ENCODE results near the gene CDK19. TPM values are rescaled to one million over a fixed set of nuclear protein-coding genes. Genes with fewer than 3 reads are reported as not detected.

Gene CDK19
- total and polyA plus RNA-seq, 9 of the 15 experiments (the other 6 are each of a cell fraction or from before 2014, with no cell fraction given) = 3.8 to 15.2 (median 7.4) TPM

DNA sequence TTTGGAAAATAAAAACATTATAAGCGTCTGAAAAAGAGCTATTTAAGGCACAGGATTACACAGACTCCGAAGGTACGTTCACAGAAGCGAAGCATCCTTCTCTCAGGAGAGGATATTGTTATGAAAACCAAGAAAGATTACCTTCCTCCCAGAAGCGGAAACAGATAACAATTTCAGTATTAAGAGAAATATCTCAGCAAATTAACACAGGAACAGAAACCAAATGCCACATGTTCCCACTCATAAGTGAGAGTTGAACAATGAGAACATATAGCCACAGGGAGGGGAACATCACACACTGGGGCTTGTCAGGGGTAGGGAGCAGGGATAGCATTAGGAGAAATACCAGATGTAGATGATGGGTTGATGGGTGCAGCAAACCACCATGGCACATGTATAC, 109.7 kb downstream of the CDK19 start:
- Histone ChIP-seq H3K4me3 (no peak overlapping the region), H3K9ac (ENCODE audit: insufficient read depth in 1 of 2, low read depth in 2 of 2, low read length in 2 of 2) (no peak overlapping the region), H3K79me2 (ENCODE audit: control insufficient read depth, insufficient read depth, low read length) (no peaks in the 10 kb centered on the region), H3K27me3 (ENCODE audit: control insufficient read depth in 2 of 2, insufficient read depth in 2 of 2, low read length in 2 of 2) (no peaks in the 10 kb centered on the region), H3K9me1 (ENCODE audit: control insufficient read depth, insufficient read depth, low read length) (no peaks in the 10 kb centered on the region), H3K4me1 (replicated peaks in 1 of 2; ENCODE audit: control insufficient read depth in 2 of 2, insufficient read depth in 2 of 2, low read length in 2 of 2) (peaks cover 0 to 6% of the 10 kb centered on the region in 2 experiments; a peak in 2 of 5 replicates), H3K36me3 (ENCODE audit: control insufficient read depth, insufficient read depth, low read length) (no peaks in the 10 kb centered on the region), H2AFZ (ENCODE audit: low read depth, low read length) (no peak overlapping the region), H3K4me2 (ENCODE audit: insufficient read depth, low read length) (no peak overlapping the region), H4K20me1 (replicated peaks; ENCODE audit: control insufficient read depth, insufficient read depth, low read length) (no peaks in the 10 kb centered on the region), H3K27ac (ENCODE audit: extremely low read depth, low read depth, low read length) (no peak overlapping the region), H3K9me3 (replicated peaks; ENCODE audit: control insufficient read depth, insufficient read depth, low read depth, low read length) (no peaks in the 10 kb centered on the region)
- DNase-seq (ENCODE audit: extremely low read depth in 1 of 4, low spot score in 3 of 4) (no peak), ATAC-seq (no peak), FAIRE-seq (no peak)
- no TSS peak for BruUV-seq (replicated peaks)
- 28% methylated on average over 5 of the region's 5 CpGs for WGBS (ENCODE audit: insufficient coverage, low coverage, missing lambda C conversion rate)
- ChIA-PET CTCF (ENCODE audit: low intra/inter-chr PET ratio) (no interaction called here), POLR2A (interaction anchor here (0.6 to 1.0 kb wide), 2 partner anchors 13 to 171 kb away, joined by 3 read pairs; no protein-coding TSS in a partner anchor)
- in situ Hi-C loops (cut with MboI) = no loop called here
- intact Hi-C loops (cut with micrococcal nuclease) = no loop called here
- TF ChIP-seq, protein P1, sequence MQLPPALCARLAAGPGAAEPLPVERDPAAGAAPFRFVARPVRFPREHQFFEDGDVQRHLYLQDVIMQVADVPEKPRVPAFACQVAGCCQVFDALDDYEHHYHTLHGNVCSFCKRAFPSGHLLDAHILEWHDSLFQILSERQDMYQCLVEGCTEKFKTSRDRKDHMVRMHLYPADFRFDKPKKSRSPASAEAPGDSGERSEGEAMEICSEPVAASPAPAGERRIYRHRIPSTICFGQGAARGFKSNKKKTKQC (CRISPR knock-in tag; IDR thresholded peaks at IDR 0.05) = no peak
- TF ChIP-seq, protein P2, sequence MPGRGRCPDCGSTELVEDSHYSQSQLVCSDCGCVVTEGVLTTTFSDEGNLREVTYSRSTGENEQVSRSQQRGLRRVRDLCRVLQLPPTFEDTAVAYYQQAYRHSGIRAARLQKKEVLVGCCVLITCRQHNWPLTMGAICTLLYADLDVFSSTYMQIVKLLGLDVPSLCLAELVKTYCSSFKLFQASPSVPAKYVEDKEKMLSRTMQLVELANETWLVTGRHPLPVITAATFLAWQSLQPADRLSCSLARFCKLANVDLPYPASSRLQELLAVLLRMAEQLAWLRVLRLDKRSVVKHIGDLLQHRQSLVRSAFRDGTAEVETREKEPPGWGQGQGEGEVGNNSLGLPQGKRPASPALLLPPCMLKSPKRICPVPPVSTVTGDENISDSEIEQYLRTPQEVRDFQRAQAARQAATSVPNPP (IDR thresholded peaks at IDR 0.05; ENCODE audit: borderline replicate concordance, insufficient read depth, insufficient read length) = no peak
- no peak for TF ChIP-seq ZBTB8A (IDR thresholded peaks at IDR 0.05; ENCODE audit: partially characterized antibody)
- TF ChIP-seq POLR2B (IDR thresholded peaks at IDR 0.05; ENCODE audit: low read depth, partially characterized antibody) = no peak
- no peak for TF ChIP-seq SETDB1 (IDR thresholded peaks at IDR 0.05; ENCODE audit: low read length)
- TF ChIP-seq, protein P3, sequence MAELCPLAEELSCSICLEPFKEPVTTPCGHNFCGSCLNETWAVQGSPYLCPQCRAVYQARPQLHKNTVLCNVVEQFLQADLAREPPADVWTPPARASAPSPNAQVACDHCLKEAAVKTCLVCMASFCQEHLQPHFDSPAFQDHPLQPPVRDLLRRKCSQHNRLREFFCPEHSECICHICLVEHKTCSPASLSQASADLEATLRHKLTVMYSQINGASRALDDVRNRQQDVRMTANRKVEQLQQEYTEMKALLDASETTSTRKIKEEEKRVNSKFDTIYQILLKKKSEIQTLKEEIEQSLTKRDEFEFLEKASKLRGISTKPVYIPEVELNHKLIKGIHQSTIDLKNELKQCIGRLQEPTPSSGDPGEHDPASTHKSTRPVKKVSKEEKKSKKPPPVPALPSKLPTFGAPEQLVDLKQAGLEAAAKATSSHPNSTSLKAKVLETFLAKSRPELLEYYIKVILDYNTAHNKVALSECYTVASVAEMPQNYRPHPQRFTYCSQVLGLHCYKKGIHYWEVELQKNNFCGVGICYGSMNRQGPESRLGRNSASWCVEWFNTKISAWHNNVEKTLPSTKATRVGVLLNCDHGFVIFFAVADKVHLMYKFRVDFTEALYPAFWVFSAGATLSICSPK (IDR thresholded peaks at IDR 0.05; ENCODE audit: borderline replicate concordance) = no peak
- TF ChIP-seq RFX1 (IDR thresholded peaks at IDR 0.05) = no peak
- TF ChIP-seq STAG1 (CRISPR knock-in tag; IDR thresholded peaks at IDR 0.05; ENCODE audit: borderline replicate concordance) = no peak
- TF ChIP-seq, protein P4, sequence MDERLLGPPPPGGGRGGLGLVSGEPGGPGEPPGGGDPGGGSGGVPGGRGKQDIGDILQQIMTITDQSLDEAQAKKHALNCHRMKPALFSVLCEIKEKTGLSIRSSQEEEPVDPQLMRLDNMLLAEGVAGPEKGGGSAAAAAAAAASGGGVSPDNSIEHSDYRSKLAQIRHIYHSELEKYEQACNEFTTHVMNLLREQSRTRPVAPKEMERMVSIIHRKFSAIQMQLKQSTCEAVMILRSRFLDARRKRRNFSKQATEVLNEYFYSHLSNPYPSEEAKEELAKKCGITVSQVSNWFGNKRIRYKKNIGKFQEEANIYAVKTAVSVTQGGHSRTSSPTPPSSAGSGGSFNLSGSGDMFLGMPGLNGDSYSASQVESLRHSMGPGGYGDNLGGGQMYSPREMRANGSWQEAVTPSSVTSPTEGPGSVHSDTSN (CRISPR knock-in tag; IDR thresholded peaks at IDR 0.05; ENCODE audit: low read depth) = no peak
- TF ChIP-seq, protein P4 (tag; conservative IDR thresholded peaks at IDR 0.05; ENCODE audit: low read depth) = no peak
- TF ChIP-seq MYC (IDR thresholded peaks at IDR 0.05; ENCODE audit: low read depth, low read length) = no peak
- no peak for TF ChIP-seq MYC (CRISPR knock-in tag; IDR thresholded peaks at IDR 0.05; ENCODE audit: borderline replicate concordance, low read depth)
- no peak for TF ChIP-seq ELF4 (CRISPR knock-in tag; IDR thresholded peaks at IDR 0.05)

All from K562 (cell line).